ENCODE data around the gene EGFLAM. TPM values are rescaled to one million over a fixed set of nuclear protein-coding genes. Genes with fewer than 3 reads are reported as not detected.

The EGFLAM gene
- total RNA-seq, 1 experiment from 2014 or later, result 45.4 TPM

DNA sequence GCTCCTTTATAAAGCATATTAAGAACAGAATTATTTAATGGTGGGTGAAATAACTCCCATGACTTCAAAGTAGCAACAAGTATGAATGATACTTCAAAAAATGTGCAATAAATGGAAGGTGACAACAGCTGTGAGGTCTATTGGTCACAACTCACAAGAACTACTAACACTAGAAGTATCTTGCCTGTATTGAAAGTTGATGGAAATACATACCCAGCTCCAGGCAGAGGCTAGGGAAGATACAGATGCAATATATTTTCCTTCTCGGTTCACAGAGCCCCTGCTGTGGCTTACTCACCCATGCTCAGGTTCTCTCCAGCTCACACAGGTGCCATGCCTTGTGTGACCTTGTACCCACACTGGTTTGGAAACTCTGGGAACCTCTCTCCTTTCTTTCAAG lies 164.3 kb downstream of the EGFLAM start:
- intact Hi-C loops (cut with micrococcal nuclease; ENCODE audit: unreplicated experiment), result loop anchor here (5.0 kb wide), 1 partner anchor 500 kb away; no protein-coding TSS in a partner anchor
- BruUV-seq (replicated peaks), result no TSS peak
- no peaks in the 10 kb centered on the region for H3K36me3 ChIP-seq (ENCODE audit: insufficient read depth, low read length, poor library complexity, severe bottlenecking)

DNA sequence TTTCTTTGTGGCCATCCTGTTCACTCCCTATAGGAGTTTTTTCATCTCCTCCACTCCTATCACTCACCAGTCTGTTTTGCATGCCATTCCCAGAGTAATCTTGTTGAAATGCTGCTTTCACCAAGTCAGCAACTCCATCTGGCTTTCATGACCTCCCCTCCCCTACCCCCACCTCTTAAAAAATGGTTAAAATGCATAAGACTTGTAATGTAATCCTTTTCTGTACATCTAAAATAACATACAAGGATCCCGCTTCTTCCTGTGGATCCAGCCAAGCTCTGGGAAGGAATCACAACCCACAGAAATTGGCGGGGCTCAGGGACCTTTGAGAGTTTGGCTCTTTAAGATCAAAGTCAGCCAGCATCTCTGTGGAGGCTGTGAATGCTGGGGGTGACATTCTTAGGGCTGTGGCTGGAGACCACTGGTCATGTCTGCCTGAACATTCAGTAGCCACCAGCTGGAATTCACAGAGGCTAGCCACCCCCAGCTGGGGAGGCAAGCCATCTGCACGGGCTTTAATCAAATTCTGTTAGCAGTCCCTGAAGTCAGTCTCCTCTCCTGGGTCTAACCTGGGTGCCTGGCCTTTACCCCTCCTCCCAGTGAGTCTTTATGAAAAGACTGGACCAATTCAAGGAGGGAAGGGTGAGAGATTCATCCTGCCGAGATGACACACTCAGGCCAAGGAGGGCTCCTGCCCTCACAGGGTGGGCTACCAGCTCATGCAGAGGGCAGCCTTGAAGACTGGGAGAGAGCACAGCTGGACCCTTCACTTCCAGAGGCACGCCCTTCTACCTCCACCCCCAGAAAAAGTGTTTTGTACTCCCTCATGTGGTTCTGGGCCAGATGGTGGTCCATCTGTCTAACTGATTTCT lies 165.2 kb downstream of the EGFLAM start:
- H3K27me3 ChIP-seq (replicated peaks; ENCODE audit: insufficient read depth, low read depth, low read length, poor library complexity), result no peaks in the 10 kb centered on the region
- POLR2A ChIA-PET (ENCODE audit: low non-redundant PET), result no interaction called here
- no peak for DNase-seq (ENCODE audit: low spot score)

More for the DNA sequence above, 164.3 kb downstream of the EGFLAM start:
- TF ChIP-seq EZH2 (IDR thresholded peaks at IDR 0.05; ENCODE audit: borderline replicate concordance, low read depth, low read length, poor library complexity, severe bottlenecking) (no peak), CTCF (conservative IDR thresholded peaks at IDR 0.05; ENCODE audit: low read depth, low read length) (no peak)
- no peak for DNase-seq (ENCODE audit: low spot score)
- H3K27ac ChIP-seq (ENCODE audit: low read depth, low read length, poor library complexity, severe bottlenecking), result no peak overlapping the region
- no peaks in the 10 kb centered on the region for H3K27me3 ChIP-seq (replicated peaks; ENCODE audit: insufficient read depth, low read depth, low read length, poor library complexity)
- H3K4me3 ChIP-seq (ENCODE audit: low read depth, low read length, poor library complexity, severe bottlenecking), result no peak overlapping the region
- H3K4me1 ChIP-seq (ENCODE audit: insufficient read depth, low read length, poor library complexity, severe bottlenecking), result peaks cover 11% of the 10 kb centered on the region
- ChIA-PET POLR2A (ENCODE audit: low non-redundant PET) (no interaction called here), CTCF (interaction anchor here (3.2 kb wide), 1 partner anchor 19 kb away, joined by 35 read pairs; no protein-coding TSS in a partner anchor)
- no peaks in the 10 kb centered on the region for H3K9me3 ChIP-seq (ENCODE audit: low read depth, low read length, poor library complexity, severe bottlenecking)

More for the DNA sequence above, 165.2 kb downstream of the EGFLAM start:
- no TSS peak for BruUV-seq (replicated peaks)
- no peak for TF ChIP-seq EZH2 (IDR thresholded peaks at IDR 0.05; ENCODE audit: borderline replicate concordance, low read depth, low read length, poor library complexity, severe bottlenecking)
- TF ChIP-seq CTCF (conservative IDR thresholded peaks at IDR 0.05; ENCODE audit: low read depth, low read length), result no peak
- CTCF ChIA-PET, result no interaction called here
- Histone ChIP-seq H3K4me1 (ENCODE audit: insufficient read depth, low read length, poor library complexity, severe bottlenecking) (peaks cover 11% of the 10 kb centered on the region), H3K36me3 (ENCODE audit: insufficient read depth, low read length, poor library complexity, severe bottlenecking) (no peaks in the 10 kb centered on the region), H3K9me3 (ENCODE audit: low read depth, low read length, poor library complexity, severe bottlenecking) (no peaks in the 10 kb centered on the region), H3K27ac (ENCODE audit: low read depth, low read length, poor library complexity, severe bottlenecking) (no peak overlapping the region), H3K4me3 (ENCODE audit: low read depth, low read length, poor library complexity, severe bottlenecking) (no peak overlapping the region)
- intact Hi-C loops (cut with micrococcal nuclease; ENCODE audit: unreplicated experiment), result loop anchor here (5.0 kb wide), 1 partner anchor 499 kb away; no protein-coding TSS in a partner anchor
